Choroid plexus epithelial cell (primary cell): ENCODE measurements around the gene FOS.

Experiments used
- DNase-seq: peaks from one replicate; pipeline ENCODE4 v3.0.0-alpha.2; 2010; ENCODE audit warnings: low read depth
- H3K4me3 ChIP-seq: 2 replicates; pipeline ENCODE4 v1.5.1; 2011; ENCODE audit warnings: low read depth, mild to moderate bottlenecking, control low read depth, low read length, moderate library complexity
- TF ChIP-seq, protein P1 (sequence below): conservative IDR thresholded peaks from 2 replicates; pipeline ENCODE4 v1.5.1; 2011; ENCODE audit warnings: low read depth, mild to moderate bottlenecking, control low read depth, inconsistent platforms, low read length, moderate library complexity

FOS gene

DNA sequence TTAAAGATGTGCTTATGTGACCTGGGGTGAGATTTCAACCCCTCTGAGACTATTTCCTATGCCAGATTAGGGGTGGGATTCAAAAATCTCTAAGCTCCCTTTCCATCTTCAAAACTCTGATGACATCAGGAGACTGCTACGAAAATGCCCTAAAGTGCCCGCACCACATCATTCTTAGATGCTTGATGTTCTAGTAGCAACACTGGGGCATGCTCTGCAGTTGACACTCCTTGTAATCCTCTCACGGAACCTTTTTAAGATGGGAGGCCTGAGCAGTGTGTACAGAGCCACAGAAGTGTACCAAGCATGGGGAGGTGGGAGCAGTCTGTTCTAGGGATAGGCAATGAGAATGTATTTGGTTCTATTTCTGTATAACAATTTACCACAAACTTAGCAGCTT is 12.2 kb downstream of the FOS start:
- DNase-seq, result no peak
- TF ChIP-seq, protein P1, sequence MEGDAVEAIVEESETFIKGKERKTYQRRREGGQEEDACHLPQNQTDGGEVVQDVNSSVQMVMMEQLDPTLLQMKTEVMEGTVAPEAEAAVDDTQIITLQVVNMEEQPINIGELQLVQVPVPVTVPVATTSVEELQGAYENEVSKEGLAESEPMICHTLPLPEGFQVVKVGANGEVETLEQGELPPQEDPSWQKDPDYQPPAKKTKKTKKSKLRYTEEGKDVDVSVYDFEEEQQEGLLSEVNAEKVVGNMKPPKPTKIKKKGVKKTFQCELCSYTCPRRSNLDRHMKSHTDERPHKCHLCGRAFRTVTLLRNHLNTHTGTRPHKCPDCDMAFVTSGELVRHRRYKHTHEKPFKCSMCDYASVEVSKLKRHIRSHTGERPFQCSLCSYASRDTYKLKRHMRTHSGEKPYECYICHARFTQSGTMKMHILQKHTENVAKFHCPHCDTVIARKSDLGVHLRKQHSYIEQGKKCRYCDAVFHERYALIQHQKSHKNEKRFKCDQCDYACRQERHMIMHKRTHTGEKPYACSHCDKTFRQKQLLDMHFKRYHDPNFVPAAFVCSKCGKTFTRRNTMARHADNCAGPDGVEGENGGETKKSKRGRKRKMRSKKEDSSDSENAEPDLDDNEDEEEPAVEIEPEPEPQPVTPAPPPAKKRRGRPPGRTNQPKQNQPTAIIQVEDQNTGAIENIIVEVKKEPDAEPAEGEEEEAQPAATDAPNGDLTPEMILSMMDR, result no peak
- H3K4me3 ChIP-seq, result no peak overlapping the region

DNA sequence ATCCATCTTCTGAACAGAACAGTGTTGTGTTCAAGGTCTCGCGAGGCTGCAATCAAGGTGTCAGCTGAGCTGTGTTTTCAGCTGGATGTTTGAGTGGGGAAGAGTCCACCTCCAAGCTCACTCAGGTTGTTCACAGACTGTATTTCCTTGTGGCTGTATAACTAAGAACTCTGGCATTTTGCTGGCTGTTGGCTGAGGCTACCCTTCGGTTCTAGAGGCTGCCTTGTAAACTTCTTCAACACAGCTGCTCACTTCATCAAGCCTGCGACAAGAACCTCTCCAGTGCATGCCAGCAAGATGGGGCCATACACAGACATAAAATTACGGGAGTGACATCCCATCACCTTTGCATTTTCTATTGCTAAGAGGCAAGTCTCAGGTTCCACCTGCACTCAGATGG is 12.7 kb downstream of the FOS start:
- no peak overlapping the region for H3K4me3 ChIP-seq
- DNase-seq, result no peak
- TF ChIP-seq, protein P1, result no peak

DNA sequence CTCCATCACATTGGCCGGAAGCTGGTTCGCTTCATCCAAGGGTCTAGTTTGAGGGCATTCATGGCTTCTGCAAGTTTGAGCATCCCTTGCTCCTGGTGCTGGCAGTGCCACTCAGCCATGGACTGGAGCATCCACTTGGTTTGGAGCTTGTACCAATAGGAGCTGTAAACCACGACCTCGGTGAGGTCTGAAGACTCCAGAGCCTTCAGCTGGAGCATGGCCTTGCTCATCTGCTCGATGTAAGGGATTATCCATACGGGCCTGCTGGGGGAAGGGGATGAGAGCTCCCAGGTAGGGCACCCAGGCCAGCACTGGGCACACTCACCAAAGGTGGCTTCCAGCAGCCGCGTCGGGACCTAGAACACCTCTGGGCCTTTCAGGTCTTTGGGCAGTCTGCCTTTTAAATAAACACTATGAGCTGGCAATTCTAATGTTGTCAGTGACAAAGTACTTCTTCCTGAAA is 13.5 kb downstream of the FOS start:
- no peak overlapping the region for H3K4me3 ChIP-seq
- no peak for DNase-seq
- TF ChIP-seq, protein P1, result no peak

DNA sequence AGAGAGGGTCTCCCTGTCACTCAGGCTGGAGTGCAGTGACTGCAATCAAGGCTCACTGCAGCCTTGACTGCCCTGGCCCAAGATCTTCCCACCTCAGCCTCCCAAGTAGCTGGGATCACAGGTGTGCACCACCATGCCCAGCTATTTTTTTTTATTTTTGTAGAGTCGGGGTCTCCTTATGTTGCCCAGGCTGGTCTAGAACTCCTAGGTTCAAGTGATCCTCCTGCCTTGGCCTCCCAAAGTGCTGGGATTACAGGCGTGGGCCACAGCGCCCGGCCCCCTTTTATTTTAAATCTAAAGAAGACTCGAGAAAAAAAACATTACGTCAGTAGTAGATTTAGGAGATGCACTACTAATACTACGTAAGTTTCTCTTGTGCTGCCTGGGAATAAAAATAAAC is 14.3 kb downstream of the FOS start:
- H3K4me3 ChIP-seq, result no peak overlapping the region
- TF ChIP-seq, protein P1, result no peak
- no peak for DNase-seq

DNA sequence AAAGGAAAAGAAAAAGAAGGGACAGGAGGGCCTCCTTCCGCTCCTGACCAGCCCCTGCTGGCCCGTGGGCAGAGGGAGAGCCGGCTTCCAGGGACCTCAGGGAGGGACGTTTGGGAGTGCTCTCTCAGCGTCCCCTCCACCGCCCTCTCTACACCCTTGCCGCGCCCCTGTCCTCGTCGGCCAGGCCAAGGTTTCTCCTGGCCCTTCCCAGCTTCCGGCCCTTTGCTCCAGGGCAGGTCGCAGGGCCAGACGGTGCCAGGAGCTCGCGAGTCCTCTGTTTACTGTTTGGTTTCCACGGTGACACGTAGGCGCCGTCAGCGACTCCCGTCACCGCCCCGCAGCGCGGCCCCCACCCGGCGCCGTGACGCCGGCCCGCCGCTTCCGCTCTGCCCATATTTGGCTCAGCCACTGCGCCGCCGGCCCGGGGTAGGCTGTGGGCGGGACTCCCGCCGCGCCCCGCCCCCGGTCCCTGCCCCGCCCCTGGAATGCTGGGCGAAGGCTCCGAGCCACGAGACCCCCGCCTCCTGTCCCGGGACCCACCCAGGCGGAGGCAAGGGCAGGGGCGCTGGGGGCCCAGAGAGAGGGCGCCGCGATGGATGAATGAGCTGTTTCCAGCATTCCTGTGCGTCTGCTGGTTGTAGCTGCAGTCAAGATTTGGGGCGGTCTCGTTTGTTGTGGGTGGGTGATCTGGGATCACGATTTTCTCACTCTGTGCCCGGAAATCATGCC is 15.5 kb downstream of the FOS start:
- TF ChIP-seq, protein P1, result peak; percentile 29
- H3K4me3 ChIP-seq, result peak overlapping the region; percentile 71

DNA sequence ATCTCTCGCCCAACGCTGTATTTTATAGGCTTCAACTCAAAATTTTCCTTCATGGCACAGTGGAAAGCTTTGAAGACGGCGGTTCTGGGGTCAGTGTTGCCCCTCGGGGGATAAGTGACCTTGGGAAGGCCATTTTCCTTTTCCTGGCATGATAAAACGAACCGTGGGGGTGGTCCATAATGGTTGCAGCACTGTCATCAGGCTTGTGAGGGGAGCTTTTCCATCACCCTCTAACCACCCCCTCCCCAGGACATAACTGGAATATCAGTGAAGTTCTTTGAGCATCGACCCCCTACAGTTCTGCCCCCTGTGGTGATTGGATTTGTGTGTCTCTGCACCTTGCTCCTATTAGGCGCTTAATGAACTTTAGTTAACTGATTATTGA is 16.0 kb downstream of the FOS start:
- TF ChIP-seq, protein P1, result no peak
- no peak for DNase-seq
- H3K4me3 ChIP-seq, result peak overlapping the region; percentile 67

More for the DNA sequence above, 15.5 kb downstream of the FOS start:
- peak; percentile 98 for DNase-seq

DNA sequence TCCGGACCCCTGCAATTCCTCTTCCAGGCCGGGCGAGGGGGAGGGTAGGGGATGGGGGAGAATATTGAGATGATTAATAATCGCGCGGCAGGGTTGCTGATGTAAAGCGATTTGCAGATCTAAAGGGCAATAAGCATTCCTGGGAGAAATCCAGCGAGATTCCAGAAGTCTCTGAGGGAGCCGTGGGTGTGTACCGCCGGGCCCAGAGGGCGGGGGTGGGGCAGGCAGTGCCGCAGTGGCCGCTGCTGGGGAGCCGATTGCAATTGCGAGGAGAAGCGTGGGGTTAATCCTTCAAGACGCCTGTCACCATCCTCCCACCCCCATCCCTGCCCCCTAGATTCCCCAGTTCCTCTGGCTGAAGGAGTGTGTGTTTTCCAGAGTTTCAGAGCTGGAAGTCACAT is 16.4 kb downstream of the FOS start:
- TF ChIP-seq, protein P1, result no peak
- peak overlapping the region; percentile 67 for H3K4me3 ChIP-seq
- peak; percentile 63 for DNase-seq
